Measurements from ENCODE around the gene FAM177B. TPM values are rescaled to one million over a fixed set of nuclear protein-coding genes. Genes with fewer than 3 reads are reported as not detected.

FAM177B gene
- total RNA-seq, 1 donor from 2014 or later: not detected

GRCh38 chr1:222794656-222795474 is 57.9 kb downstream of the FAM177B start:
- Histone ChIP-seq H3K4me1 (no peaks in the 10 kb centered on the region), H3K27ac (no peak overlapping the region)
- intact Hi-C loops (cut with DNase I): no loop called here

DNA sequence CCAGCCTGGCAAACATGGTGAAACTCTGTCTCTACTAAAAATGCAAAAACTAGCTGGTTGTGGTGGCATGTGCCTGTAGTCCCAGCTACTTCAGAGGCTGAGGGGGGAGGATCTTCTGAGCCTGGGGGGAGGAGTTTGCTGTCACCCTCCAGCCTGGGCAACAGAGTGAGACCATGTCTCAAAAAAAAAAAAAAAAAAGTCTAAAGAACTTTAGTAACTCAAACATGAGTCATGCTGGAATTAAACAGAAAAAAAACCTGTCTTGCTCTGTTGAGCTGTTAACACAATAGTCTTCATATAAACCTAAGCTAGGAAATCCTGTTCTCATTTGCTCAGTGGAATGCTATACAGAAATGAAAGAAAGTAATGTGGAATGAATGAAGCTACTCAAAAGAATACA is 61.1 kb downstream of the FAM177B start:
- intact Hi-C loops (cut with DNase I): no loop called here
- Histone ChIP-seq H3K4me1 (no peaks in the 10 kb centered on the region), H3K4me3 (no peak overlapping the region), H3K36me3 (no peaks in the 10 kb centered on the region), H3K27ac (no peak overlapping the region), H3K9me3 (no peaks in the 10 kb centered on the region), H3K27me3 (no peaks in the 10 kb centered on the region)
- TF ChIP-seq, protein P1, sequence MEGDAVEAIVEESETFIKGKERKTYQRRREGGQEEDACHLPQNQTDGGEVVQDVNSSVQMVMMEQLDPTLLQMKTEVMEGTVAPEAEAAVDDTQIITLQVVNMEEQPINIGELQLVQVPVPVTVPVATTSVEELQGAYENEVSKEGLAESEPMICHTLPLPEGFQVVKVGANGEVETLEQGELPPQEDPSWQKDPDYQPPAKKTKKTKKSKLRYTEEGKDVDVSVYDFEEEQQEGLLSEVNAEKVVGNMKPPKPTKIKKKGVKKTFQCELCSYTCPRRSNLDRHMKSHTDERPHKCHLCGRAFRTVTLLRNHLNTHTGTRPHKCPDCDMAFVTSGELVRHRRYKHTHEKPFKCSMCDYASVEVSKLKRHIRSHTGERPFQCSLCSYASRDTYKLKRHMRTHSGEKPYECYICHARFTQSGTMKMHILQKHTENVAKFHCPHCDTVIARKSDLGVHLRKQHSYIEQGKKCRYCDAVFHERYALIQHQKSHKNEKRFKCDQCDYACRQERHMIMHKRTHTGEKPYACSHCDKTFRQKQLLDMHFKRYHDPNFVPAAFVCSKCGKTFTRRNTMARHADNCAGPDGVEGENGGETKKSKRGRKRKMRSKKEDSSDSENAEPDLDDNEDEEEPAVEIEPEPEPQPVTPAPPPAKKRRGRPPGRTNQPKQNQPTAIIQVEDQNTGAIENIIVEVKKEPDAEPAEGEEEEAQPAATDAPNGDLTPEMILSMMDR (IDR thresholded peaks at IDR 0.05): no peak
- DNase-seq (ENCODE audit: low spot score in 2 of 2): no peak

More at GRCh38 chr1:222794656-222795474, 57.9 kb downstream of the FAM177B start:
- no peaks in the 10 kb centered on the region for H3K27me3 ChIP-seq
- no peaks in the 10 kb centered on the region for H3K9me3 ChIP-seq
- TF ChIP-seq, protein P1 (IDR thresholded peaks at IDR 0.05): no peak
- DNase-seq (ENCODE audit: low spot score in 2 of 2): no peak
- no peak overlapping the region for H3K4me3 ChIP-seq
- H3K36me3 ChIP-seq: no peaks in the 10 kb centered on the region

GRCh38 chr1:222798975-222799374 is 62.0 kb downstream of the FAM177B start:
- Histone ChIP-seq H3K4me1 (no peaks in the 10 kb centered on the region), H3K27ac (no peak overlapping the region), H3K9me3 (no peaks in the 10 kb centered on the region), H3K4me3 (no peak overlapping the region), H3K27me3 (no peaks in the 10 kb centered on the region), H3K36me3 (no peaks in the 10 kb centered on the region)
- TF ChIP-seq, protein P1 (IDR thresholded peaks at IDR 0.05): no peak
- intact Hi-C loops (cut with DNase I): no loop called here
- no peak for DNase-seq (ENCODE audit: low spot score in 2 of 2)

Other genes with a start within 250 kb of the FAM177B start
- gene HHIPL2, start 189.1 kb upstream of the FAM177B start, total RNA-seq: not detected
- 8.8 TPM for gene TAF1A, start 147.3 kb upstream of the FAM177B start, total RNA-seq
- gene MIA3, start 119.1 kb upstream of the FAM177B start, total RNA-seq: 22.8 TPM
- 42.9 TPM for gene AIDA, start 24.7 kb upstream of the FAM177B start, total RNA-seq
- 27.5 TPM for gene BROX, start 24.6 kb upstream of the FAM177B start, total RNA-seq
- 23.2 TPM for gene DISP1, start 77.8 kb downstream of the FAM177B start, total RNA-seq

All from ascending aorta (tissue), 2 donors.